Adrenal gland (tissue), 5 donors: ENCODE data around the gene DUS3L.

ENCODE experiments used
- POLR2A ChIP-seq, 2 donors: fragments of 450-650 bp; IDR thresholded peaks; one replicate each; pipeline ENCODE4 v1.6.1; 2017; ENCODE audit warnings: antibody characterized with exemption in 2 of 2, mild to moderate bottlenecking in 2 of 2, moderate library complexity in 1 of 2
- TF ChIP-seq, protein P1 (sequence below), 6 experiments: fragments of 450-650 bp in 4 of 6; fragments of 200-600 bp in 2 of 6; sonication (generic) in 1 of 6; IDR thresholded peaks; 1 replicate in 5 of 6; 2 replicates in 1 of 6; pipeline versions ENCODE4 v1.5.1 to v1.8.0; 2016 to 2021; ENCODE audit warnings: antibody characterized with exemption in 6 of 6, mild to moderate bottlenecking in 2 of 6, moderate library complexity in 1 of 6
- donor health status: DM: no; HTN: no; CAD: no.

DNA sequence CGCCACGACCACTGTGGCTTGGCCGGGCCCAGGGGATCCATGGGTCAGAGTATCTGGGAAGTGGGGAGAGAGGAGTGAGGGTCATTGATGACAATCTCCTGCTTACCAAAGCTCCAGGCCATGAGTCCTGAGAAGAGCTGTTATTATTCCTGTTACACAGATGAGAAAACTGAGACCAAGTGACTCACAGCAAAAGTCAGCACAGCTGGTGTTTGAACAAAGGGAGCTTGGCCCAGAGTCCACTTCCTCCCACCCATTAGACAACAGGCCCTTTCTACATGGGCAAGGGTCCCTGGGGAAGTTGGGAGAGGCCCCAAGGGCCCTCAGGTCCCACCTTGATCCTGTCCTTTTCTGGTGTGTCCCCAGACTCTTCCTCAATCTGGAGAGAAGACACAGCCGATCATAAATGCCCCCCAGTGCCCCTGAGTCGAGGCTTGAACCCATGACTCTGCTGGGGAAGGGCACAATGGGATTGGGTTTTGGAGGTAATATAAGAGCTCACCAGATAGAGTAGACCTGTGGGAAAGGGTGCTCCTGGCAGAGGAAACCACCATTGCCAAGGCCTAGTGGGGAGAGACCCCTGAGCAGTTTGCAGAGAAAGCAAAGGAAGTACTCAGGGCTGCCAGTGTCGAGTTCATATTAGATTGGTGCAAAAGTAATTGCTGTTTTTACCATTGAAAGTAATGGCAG, 41.7 kb upstream of the DUS3L start:
- TF ChIP-seq, protein P1, sequence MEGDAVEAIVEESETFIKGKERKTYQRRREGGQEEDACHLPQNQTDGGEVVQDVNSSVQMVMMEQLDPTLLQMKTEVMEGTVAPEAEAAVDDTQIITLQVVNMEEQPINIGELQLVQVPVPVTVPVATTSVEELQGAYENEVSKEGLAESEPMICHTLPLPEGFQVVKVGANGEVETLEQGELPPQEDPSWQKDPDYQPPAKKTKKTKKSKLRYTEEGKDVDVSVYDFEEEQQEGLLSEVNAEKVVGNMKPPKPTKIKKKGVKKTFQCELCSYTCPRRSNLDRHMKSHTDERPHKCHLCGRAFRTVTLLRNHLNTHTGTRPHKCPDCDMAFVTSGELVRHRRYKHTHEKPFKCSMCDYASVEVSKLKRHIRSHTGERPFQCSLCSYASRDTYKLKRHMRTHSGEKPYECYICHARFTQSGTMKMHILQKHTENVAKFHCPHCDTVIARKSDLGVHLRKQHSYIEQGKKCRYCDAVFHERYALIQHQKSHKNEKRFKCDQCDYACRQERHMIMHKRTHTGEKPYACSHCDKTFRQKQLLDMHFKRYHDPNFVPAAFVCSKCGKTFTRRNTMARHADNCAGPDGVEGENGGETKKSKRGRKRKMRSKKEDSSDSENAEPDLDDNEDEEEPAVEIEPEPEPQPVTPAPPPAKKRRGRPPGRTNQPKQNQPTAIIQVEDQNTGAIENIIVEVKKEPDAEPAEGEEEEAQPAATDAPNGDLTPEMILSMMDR (IDR thresholded peaks at IDR 0.05): no peak
- no peak for TF ChIP-seq POLR2A (IDR thresholded peaks at IDR 0.05)
